Medulla oblongata (tissue), 1 donor: ENCODE data around the gene RPL35.
A peak's percentile ranks its signal among the peaks of the same experiment; 100 is the strongest.

ENCODE experiments used
- DNase-seq: peaks from one replicate; pipeline ENCODE4 v3.0.0-alpha.2; 2015; ENCODE audit errors: extremely low spot score

RPL35 gene

GRCh38 chr9:124861342-124862229, at the start of gene RPL35, which contains the start of gene ARPC5L:
TSS of gene RPL35 (minus strand) at chr9:124861957. CDS start at chr9:124861912, 45 bp downstream.
TSS of gene ARPC5L (plus strand) at chr9:124862130. CDS start at chr9:124869291, 7,161 bp downstream.
- peak; percentile 96 for DNase-seq

GRCh38 chr9:124908098-124908497, 46.3 kb upstream of the RPL35 start:
- no peak for DNase-seq

- DNase-seq, result no peak
Measured at GRCh38 chr9:124906966-124907365, 45.2 kb upstream of the RPL35 start.

GRCh38 chr9:124899845-124900244, 38.1 kb upstream of the RPL35 start:
- no peak for DNase-seq

GRCh38 chr9:124897570-124898460, 36.1 kb upstream of the RPL35 start:
- no peak for DNase-seq

GRCh38 chr9:124894741-124895170, 33.0 kb upstream of the RPL35 start:
- peak; percentile 60 for DNase-seq

- DNase-seq, result no peak
Measured at GRCh38 chr9:124894035-124894740, 32.4 kb upstream of the RPL35 start.

- DNase-seq, result no peak
Measured at GRCh38 chr9:124890179-124890578, 28.4 kb upstream of the RPL35 start.

- no peak for DNase-seq
Measured at GRCh38 chr9:124889006-124889405, 27.2 kb upstream of the RPL35 start.

- DNase-seq, result no peak
Measured at GRCh38 chr9:124887832-124888231, 26.1 kb upstream of the RPL35 start.

- no peak for DNase-seq
Measured at GRCh38 chr9:124886866-124887492, 25.2 kb upstream of the RPL35 start.

- no peak for DNase-seq
Measured at GRCh38 chr9:124886461-124886860, 24.7 kb upstream of the RPL35 start.

- no peak for DNase-seq
Measured at GRCh38 chr9:124885551-124885950, 23.8 kb upstream of the RPL35 start.

GRCh38 chr9:124884376-124884775, 22.6 kb upstream of the RPL35 start:
- no peak for DNase-seq

GRCh38 chr9:124882231-124882630, 20.5 kb upstream of the RPL35 start:
- no peak for DNase-seq

GRCh38 chr9:124881138-124881743, 19.5 kb upstream of the RPL35 start:
- DNase-seq, result no peak

- DNase-seq, result no peak
Measured at GRCh38 chr9:124880501-124880900, 18.7 kb upstream of the RPL35 start.

GRCh38 chr9:124879226-124879625, 17.5 kb upstream of the RPL35 start:
- no peak for DNase-seq

GRCh38 chr9:124878518-124878917, 16.8 kb upstream of the RPL35 start:
- DNase-seq, result no peak

GRCh38 chr9:124878021-124878420, 16.3 kb upstream of the RPL35 start:
- no peak for DNase-seq
